ENCODE measurements around the gene SERPINC1.
"Not testable (repeated sequence)": the region's sequence is repeated elsewhere in the genome, so short reads cannot be mapped to it uniquely, and the experiment has no call there.

DNA sequence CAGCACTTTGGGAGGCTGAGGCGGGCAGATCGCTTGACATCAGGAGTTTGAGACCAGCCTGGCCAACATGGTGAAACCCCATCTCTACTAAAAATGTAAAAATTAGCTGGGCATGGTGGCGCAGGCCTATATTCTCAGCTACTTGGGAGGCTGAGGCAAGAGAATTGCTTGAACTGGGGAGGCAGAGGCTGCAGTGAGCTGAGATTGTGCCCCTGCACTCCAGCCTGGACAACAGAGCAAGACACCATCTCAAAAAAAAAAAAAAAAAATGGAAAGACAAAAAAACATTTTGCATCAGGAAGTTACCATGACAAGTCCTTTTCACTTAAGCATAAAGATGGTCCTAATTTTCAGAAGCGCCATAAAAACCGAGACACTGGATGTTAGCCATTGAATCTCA, 13.4 kb upstream of the SERPINC1 start:
- TF ChIP-seq CTCF, POLR2A (IDR thresholded peaks at IDR 0.05): not testable (repeated sequence)
